ENCODE data around the gene LMTK2. TPM values are rescaled to one million over a fixed set of nuclear protein-coding genes. Genes with fewer than 3 reads are reported as not detected.

LMTK2 gene
- total and polyA plus RNA-seq, 7 donors = 3.0 to 19.9 (median 17.0) TPM

DNA sequence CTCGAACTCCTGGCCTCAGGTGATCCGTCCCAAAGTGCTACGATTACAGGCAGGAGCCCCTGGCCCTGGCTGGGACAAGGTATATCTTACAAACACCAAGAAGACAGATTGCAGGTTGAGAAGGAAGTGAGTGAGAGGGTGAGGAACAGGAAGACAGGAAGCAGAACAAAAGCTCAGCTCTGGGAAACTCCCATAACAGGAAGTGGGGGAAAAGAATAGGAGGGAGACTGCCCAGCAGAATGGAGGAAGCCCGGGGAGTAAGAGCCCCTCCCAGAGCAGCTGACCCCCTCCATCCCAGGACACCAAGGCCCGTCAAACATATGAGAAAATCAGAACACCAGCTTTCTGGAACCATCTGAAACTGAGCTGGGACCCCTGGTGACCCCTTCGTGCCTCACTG, 142.4 kb downstream of the LMTK2 start:
- intact Hi-C loops (cut with DNase I) = no loop called here
- Histone ChIP-seq H3K4me3 (no peak overlapping the region), H3K27me3 (no peaks in the 10 kb centered on the region), H3K27ac (peak overlapping the region in 1 of 4 donors; percentile 38), H3K4me1 (peaks cover 0 to 31% (median 23%) of the 10 kb centered on the region in 4 donors), H3K36me3 (peaks cover 0 to 18% (median 2%) of the 10 kb centered on the region in 4 donors), H3K9me3 (no peaks in the 10 kb centered on the region)
- TF ChIP-seq POLR2A (IDR thresholded peaks at IDR 0.05) (no peak), EP300 (IDR thresholded peaks at IDR 0.05) (no peak), POLR2AphosphoS5 (IDR thresholded peaks at IDR 0.05) (no peak)
- TF ChIP-seq, protein P1, sequence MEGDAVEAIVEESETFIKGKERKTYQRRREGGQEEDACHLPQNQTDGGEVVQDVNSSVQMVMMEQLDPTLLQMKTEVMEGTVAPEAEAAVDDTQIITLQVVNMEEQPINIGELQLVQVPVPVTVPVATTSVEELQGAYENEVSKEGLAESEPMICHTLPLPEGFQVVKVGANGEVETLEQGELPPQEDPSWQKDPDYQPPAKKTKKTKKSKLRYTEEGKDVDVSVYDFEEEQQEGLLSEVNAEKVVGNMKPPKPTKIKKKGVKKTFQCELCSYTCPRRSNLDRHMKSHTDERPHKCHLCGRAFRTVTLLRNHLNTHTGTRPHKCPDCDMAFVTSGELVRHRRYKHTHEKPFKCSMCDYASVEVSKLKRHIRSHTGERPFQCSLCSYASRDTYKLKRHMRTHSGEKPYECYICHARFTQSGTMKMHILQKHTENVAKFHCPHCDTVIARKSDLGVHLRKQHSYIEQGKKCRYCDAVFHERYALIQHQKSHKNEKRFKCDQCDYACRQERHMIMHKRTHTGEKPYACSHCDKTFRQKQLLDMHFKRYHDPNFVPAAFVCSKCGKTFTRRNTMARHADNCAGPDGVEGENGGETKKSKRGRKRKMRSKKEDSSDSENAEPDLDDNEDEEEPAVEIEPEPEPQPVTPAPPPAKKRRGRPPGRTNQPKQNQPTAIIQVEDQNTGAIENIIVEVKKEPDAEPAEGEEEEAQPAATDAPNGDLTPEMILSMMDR (IDR thresholded peaks at IDR 0.05) = no peak
- 76 to 80% methylated on average over 6 of the region's 6 CpGs for WGBS, 2 donors
- DNase-seq = no peak

GRCh38 chr7:98250789-98251188, 144.1 kb downstream of the LMTK2 start:
- 23 to 32% methylated on average over 3 of the region's 3 CpGs for WGBS, 2 donors
- Histone ChIP-seq H3K4me3 (peak overlapping the region in 1 of 4 donors; percentile 71), H3K36me3 (peaks cover 0 to 1% (median 0%) of the 10 kb centered on the region in 4 donors), H3K27ac (peak overlapping the region; percentile 78 to 88 (median 84)), H3K9me3 (no peaks in the 10 kb centered on the region), H3K27me3 (no peaks in the 10 kb centered on the region), H3K4me1 (peaks cover 0 to 31% (median 23%) of the 10 kb centered on the region in 4 donors)
- TF ChIP-seq POLR2A (IDR thresholded peaks at IDR 0.05) (no peak), POLR2AphosphoS5 (IDR thresholded peaks at IDR 0.05) (no peak), EP300 (IDR thresholded peaks at IDR 0.05) (no peak)
- TF ChIP-seq, protein P1 (IDR thresholded peaks at IDR 0.05) = no peak
- no peak for DNase-seq
- intact Hi-C loops (cut with DNase I) = loop anchor here (5.0 to 10.0 kb wide), 2 partner anchors 143 to 1304 kb away; partner anchors contain the start of genes FAM200A, LMTK2 and ZNF655

DNA sequence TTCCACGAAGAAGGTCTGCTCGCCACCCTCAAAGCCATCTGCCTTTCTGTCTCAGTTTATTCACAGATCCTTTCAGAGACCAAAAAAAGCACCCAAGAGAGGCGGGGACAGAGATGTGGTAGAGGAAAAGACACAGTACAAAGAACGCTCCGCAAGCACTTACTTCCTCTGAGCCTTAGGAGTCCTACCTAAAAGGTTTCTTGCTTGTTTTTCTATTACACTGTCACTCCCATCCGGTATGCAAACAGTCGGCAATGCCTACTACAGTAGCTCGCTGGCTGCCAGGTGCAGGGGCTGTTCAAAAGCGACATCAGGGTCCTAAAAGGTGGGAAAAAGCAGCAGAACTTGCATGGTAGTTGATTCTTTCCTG, 144.6 kb downstream of the LMTK2 start:
- H3K36me3 ChIP-seq = peaks cover 0 to 1% (median 0%) of the 10 kb centered on the region in 4 donors
- H3K27ac ChIP-seq = peak overlapping the region; percentile 78 to 88 (median 84)
- TF ChIP-seq, protein P1 (IDR thresholded peaks at IDR 0.05) = no peak
- no peak for TF ChIP-seq POLR2A (IDR thresholded peaks at IDR 0.05)
- no peak for TF ChIP-seq EP300 (IDR thresholded peaks at IDR 0.05)
- TF ChIP-seq POLR2AphosphoS5 (IDR thresholded peaks at IDR 0.05) = no peak
- H3K27me3 ChIP-seq = no peaks in the 10 kb centered on the region
- WGBS, 2 donors = 5 to 11% methylated on average over 9 of the region's 9 CpGs
- no peaks in the 10 kb centered on the region for H3K9me3 ChIP-seq
- intact Hi-C loops (cut with DNase I) = loop anchor here (5.0 to 10.0 kb wide), 2 partner anchors 144 to 1304 kb away; partner anchors contain the start of genes FAM200A, LMTK2 and ZNF655
- DNase-seq = no peak
- H3K4me1 ChIP-seq = peaks cover 0 to 31% (median 23%) of the 10 kb centered on the region in 4 donors
- H3K4me3 ChIP-seq = peak overlapping the region; percentile 58 to 88 (median 76)

GRCh38 chr7:98251601-98252424, 145.2 kb downstream of the LMTK2 start, which contains the start of gene TECPR1:
Gene TECPR1, minus strand, starts transcription at chr7:98252232. Its CDS starts 6,086 bp downstream, at chr7:98246146.
- WGBS, 2 donors = 0 to 1% methylated on average over 69 of the region's 69 CpGs
- Histone ChIP-seq H3K4me1 (peaks cover 0 to 31% (median 23%) of the 10 kb centered on the region in 4 donors), H3K4me3 (peak within 1 kb of the TSS; percentile 58 to 88 (median 76)), H3K36me3 (peaks cover 0 to 7% (median under 1%) of the 10 kb centered on the region in 4 donors), H3K9me3 (no peaks in the 10 kb centered on the region), H3K27ac (peak within 1 kb of the TSS; percentile 78 to 88 (median 84)), H3K27me3 (no peaks in the 10 kb centered on the region)
- peak; percentile 97 for DNase-seq
- intact Hi-C loops (cut with DNase I) = loop anchor here (1.0 to 10.0 kb wide), 3 partner anchors 29 to 1303 kb away; partner anchors contain the start of genes BRI3, FAM200A, LMTK2 and ZNF655
- TF ChIP-seq EP300 (IDR thresholded peaks at IDR 0.05) (no peak), POLR2A (IDR thresholded peaks at IDR 0.05) (peak in 1 of 2 donors; percentile 20), POLR2AphosphoS5 (IDR thresholded peaks at IDR 0.05) (peak in 3 of 4 donors; percentile 68 to 78 (median 76))
- TF ChIP-seq, protein P1 (IDR thresholded peaks at IDR 0.05) = no peak

All from sigmoid colon (tissue), 7 donors.